Measurements from ENCODE around the gene NDC1.

NDC1 gene

DNA sequence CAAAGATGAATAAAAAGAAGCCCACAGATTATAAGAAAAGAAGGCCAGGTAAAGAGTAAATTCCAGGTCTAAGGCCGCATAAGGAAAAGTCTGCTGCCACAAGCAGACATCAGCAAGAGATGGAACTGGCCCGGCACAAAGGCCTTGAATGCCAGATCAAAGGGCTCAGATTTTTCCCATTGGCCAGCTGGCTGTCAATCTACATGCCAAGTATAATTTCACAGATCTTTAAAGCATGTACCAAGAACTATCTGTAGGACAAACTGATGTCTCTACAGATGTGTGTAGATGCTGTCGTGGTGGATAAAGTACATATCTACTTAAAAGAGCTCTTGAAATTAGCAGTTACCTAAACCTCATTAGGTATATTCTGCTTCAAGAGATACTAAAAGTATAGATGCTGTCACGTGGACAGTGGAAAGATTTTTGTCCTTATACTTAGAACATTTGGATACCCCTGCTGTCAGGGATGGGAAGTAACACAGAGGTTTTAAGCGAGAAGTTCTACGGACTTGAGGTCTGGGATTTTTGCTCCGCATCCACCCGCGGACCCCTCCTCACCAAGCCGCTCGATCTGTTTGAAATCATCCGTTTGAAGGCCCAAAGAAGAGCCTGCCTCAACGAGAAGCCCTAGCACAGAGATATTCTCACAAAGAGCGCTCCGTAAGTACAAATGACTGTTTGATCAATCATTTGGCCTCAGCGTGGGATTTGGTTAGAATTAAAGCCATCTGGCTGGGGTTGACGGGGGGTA lies 109.2 kb downstream of the NDC1 start:
- no peak overlapping the region for H3K9ac ChIP-seq (ENCODE audit: low read depth, low read length)
- H3K4me1 ChIP-seq (ENCODE audit: control insufficient read depth, insufficient read depth, low read length): no peaks in the 10 kb centered on the region
- H3K9me3 ChIP-seq (ENCODE audit: control insufficient read depth, insufficient read depth, low read length): no peaks in the 10 kb centered on the region
- H3K27me3 ChIP-seq (ENCODE audit: control insufficient read depth, insufficient read depth, low read length): no peaks in the 10 kb centered on the region
- no peaks in the 10 kb centered on the region for H3K36me3 ChIP-seq (ENCODE audit: control insufficient read depth, insufficient read depth, low read length)
- H3K4me3 ChIP-seq (ENCODE audit: low read depth, low read length): no peak overlapping the region

DNA sequence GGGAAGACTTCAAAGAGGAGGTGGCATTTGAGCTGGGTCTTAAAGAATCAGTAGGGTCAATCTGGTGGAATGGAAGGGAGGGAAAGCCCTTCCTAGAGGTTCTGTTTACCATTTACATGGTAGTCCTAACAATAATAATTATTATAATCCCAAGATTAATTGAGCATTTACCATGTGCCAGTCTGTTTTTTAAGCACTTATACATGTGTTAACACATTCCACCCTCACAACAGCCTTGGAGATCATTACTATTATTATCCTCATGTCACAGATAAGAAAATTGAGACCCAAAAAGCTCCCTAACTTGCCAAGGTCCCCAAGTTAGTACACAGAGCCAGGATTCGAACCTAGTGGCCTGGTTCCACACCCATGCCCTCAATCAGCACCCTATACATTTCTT lies 109.9 kb downstream of the NDC1 start:
- Histone ChIP-seq H3K36me3 (ENCODE audit: control insufficient read depth, insufficient read depth, low read length) (no peaks in the 10 kb centered on the region), H3K4me3 (ENCODE audit: low read depth, low read length) (no peak overlapping the region), H3K27me3 (ENCODE audit: control insufficient read depth, insufficient read depth, low read length) (no peaks in the 10 kb centered on the region), H3K4me1 (ENCODE audit: control insufficient read depth, insufficient read depth, low read length) (no peaks in the 10 kb centered on the region), H3K9me3 (ENCODE audit: control insufficient read depth, insufficient read depth, low read length) (no peaks in the 10 kb centered on the region), H3K9ac (ENCODE audit: low read depth, low read length) (no peak overlapping the region)

DNA sequence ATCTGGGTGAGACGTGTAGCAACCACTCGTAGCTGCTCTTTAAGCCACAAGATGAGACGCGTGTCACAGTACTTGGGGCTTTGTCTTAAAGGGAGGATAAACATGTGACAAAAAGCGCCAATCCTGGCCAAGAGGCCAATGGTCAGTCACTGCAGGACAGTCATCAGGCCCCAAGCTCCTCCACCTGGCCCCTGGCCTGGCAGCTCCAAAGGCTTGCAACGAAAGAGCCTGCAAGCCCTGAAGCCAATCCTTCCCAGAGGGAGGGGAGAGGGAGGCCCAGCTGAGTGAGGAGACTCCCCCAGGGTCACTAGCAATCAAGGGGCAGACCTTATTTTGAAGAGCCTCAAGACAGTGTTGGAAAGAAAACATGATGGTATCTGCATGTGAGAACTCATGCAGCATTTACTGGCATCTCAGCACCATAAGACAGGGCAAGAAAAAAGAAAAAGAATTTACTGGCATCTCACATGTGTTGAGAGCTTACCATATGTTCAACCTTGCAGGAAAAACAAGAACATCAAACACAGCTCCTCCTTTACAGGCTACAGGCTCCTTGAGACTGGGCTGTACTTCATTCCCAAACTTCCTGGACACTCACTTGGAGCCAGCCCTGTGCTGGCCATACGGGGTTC lies 110.5 kb downstream of the NDC1 start:
- no peaks in the 10 kb centered on the region for H3K27me3 ChIP-seq (ENCODE audit: control insufficient read depth, insufficient read depth, low read length)
- H3K9me3 ChIP-seq (ENCODE audit: control insufficient read depth, insufficient read depth, low read length): no peaks in the 10 kb centered on the region
- H3K4me3 ChIP-seq (ENCODE audit: low read depth, low read length): no peak overlapping the region
- H3K36me3 ChIP-seq (ENCODE audit: control insufficient read depth, insufficient read depth, low read length): no peaks in the 10 kb centered on the region
- no peaks in the 10 kb centered on the region for H3K4me1 ChIP-seq (ENCODE audit: control insufficient read depth, insufficient read depth, low read length)
- no peak overlapping the region for H3K9ac ChIP-seq (ENCODE audit: low read depth, low read length)

DNA sequence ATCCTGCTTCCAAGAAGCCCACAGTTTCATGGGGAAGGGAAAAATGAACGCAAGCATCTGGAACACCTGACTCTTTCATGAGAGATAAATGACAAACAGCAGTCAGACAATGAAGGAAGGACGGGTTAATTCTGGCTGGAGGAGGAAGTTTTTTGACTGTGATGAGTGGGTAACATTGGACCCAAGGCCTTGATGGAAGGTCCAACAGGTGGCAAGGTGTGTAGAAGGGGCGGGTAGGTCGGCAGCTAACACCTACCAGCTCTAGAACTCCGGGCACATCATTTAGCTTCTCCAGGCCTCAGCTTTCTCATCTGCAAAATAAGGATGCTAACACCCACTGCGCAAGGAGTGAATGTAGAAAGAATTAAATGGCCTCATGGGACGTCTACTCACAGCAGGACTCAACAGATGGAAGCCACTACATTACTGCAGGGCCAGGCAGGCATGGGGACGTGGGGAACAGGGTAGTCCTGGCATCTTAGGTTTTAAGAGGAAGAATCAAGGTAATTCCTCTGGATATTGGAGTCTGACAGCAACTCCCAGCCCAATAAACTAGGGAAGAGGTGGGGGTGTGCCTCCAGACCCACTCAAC lies 112.0 kb downstream of the NDC1 start:
- no peak overlapping the region for H3K9ac ChIP-seq (ENCODE audit: low read depth, low read length)
- no peaks in the 10 kb centered on the region for H3K4me1 ChIP-seq (ENCODE audit: control insufficient read depth, insufficient read depth, low read length)
- no peaks in the 10 kb centered on the region for H3K36me3 ChIP-seq (ENCODE audit: control insufficient read depth, insufficient read depth, low read length)

DNA sequence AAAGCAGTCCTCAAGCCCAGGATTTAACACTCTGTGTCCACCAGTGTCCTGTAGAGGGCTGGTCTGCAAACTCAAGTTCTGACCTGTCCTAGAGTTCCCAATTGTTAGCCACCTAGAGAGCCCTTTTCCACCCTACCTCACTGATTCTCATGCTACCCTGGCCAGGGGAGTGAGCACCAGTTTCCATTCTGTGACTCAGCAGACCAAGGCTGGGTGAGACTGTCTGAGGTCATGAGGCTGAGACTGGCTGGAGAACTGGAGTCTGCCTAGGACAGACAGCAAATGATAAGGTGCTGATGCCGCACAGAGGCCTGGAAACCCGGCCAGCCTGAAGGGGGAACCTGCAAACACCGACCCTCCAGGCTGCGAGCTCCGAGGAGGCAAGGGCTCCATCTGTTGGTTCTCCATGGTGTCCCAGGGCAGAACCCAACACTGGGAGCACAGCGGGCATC lies 112.8 kb downstream of the NDC1 start:
- Histone ChIP-seq H3K9me3 (ENCODE audit: control insufficient read depth, insufficient read depth, low read length) (no peaks in the 10 kb centered on the region), H3K9ac (ENCODE audit: low read depth, low read length) (no peak overlapping the region), H3K4me3 (ENCODE audit: low read depth, low read length) (no peak overlapping the region)

More for the DNA sequence above, 112.0 kb downstream of the NDC1 start:
- H3K9me3 ChIP-seq (ENCODE audit: control insufficient read depth, insufficient read depth, low read length): no peaks in the 10 kb centered on the region
- no peaks in the 10 kb centered on the region for H3K27me3 ChIP-seq (ENCODE audit: control insufficient read depth, insufficient read depth, low read length)
- no peak overlapping the region for H3K4me3 ChIP-seq (ENCODE audit: low read depth, low read length)

DNA sequence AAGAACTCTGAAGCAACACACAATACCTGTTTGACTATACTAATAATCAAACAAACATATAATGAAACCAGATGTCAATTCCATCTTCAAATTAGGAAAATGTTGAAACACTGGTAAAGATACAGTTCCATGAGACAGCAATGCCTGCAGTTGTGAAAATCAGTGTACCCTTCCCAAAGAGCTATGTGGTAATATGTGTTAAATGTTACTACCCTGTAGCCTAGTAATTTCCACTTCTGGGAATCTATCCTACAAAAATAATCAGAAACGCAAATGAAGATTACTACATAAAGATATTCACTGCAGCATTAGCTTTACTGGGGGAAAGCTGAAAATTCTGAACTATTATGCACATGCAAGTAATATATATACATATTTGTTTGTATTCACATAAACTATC lies 116.1 kb downstream of the NDC1 start:
- Histone ChIP-seq H3K9me3 (ENCODE audit: control insufficient read depth, insufficient read depth, low read length) (no peaks in the 10 kb centered on the region), H3K4me1 (ENCODE audit: control insufficient read depth, insufficient read depth, low read length) (no peaks in the 10 kb centered on the region), H3K36me3 (ENCODE audit: control insufficient read depth, insufficient read depth, low read length) (no peaks in the 10 kb centered on the region), H3K4me3 (ENCODE audit: low read depth, low read length) (no peak overlapping the region), H3K27me3 (ENCODE audit: control insufficient read depth, insufficient read depth, low read length) (no peaks in the 10 kb centered on the region), H3K9ac (ENCODE audit: low read depth, low read length) (no peak overlapping the region)

More for the DNA sequence above, 112.8 kb downstream of the NDC1 start:
- no peaks in the 10 kb centered on the region for H3K27me3 ChIP-seq (ENCODE audit: control insufficient read depth, insufficient read depth, low read length)
- H3K36me3 ChIP-seq (ENCODE audit: control insufficient read depth, insufficient read depth, low read length): no peaks in the 10 kb centered on the region
- no peaks in the 10 kb centered on the region for H3K4me1 ChIP-seq (ENCODE audit: control insufficient read depth, insufficient read depth, low read length)

DNA sequence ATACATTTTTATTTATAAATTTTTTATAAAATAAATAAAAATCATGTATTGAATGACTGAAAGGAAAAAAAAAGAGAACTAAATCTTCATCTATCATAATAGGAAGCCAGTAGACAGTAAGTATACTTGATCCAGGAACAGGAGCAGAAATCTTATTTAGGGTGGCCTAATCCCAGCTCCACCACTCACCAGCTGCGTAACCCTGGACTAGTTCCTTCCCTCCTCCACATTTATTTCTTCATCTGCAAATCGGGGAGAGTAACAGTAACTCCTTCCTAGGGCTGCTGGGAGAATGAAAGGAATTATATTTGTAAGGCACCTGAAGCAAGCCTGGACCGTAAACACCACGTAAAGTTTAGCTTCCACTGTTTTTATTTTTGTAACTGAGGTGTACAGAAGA lies 117.0 kb downstream of the NDC1 start:
- H3K9ac ChIP-seq (ENCODE audit: low read depth, low read length): no peak overlapping the region
- no peaks in the 10 kb centered on the region for H3K9me3 ChIP-seq (ENCODE audit: control insufficient read depth, insufficient read depth, low read length)
- H3K36me3 ChIP-seq (ENCODE audit: control insufficient read depth, insufficient read depth, low read length): no peaks in the 10 kb centered on the region
- no peaks in the 10 kb centered on the region for H3K4me1 ChIP-seq (ENCODE audit: control insufficient read depth, insufficient read depth, low read length)
- no peaks in the 10 kb centered on the region for H3K27me3 ChIP-seq (ENCODE audit: control insufficient read depth, insufficient read depth, low read length)
- no peak overlapping the region for H3K4me3 ChIP-seq (ENCODE audit: low read depth, low read length)

DNA sequence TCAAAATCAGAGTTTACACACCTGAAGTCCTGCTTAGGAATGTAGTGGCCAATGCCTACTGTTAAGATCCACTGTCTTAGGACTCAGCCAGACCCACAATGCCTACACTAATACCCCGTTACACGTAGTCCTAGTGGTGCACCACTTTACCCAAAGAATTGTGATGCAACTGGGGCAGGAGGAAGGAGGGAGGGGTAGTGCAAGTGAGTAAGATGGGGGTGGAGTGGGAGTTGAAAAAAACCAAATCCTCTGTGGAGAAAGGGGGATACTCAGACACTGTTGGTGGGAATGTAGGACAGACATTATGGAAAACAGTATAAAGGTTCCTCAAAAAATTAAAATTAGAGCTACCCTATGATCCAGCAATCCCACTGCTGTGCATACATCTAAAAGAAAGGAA lies 118.6 kb downstream of the NDC1 start:
- no peak overlapping the region for H3K4me3 ChIP-seq (ENCODE audit: low read depth, low read length)
- no peaks in the 10 kb centered on the region for H3K36me3 ChIP-seq (ENCODE audit: control insufficient read depth, insufficient read depth, low read length)
- H3K4me1 ChIP-seq (ENCODE audit: control insufficient read depth, insufficient read depth, low read length): no peaks in the 10 kb centered on the region
- no peaks in the 10 kb centered on the region for H3K9me3 ChIP-seq (ENCODE audit: control insufficient read depth, insufficient read depth, low read length)
- no peaks in the 10 kb centered on the region for H3K27me3 ChIP-seq (ENCODE audit: control insufficient read depth, insufficient read depth, low read length)
- no peak overlapping the region for H3K9ac ChIP-seq (ENCODE audit: low read depth, low read length)

DNA sequence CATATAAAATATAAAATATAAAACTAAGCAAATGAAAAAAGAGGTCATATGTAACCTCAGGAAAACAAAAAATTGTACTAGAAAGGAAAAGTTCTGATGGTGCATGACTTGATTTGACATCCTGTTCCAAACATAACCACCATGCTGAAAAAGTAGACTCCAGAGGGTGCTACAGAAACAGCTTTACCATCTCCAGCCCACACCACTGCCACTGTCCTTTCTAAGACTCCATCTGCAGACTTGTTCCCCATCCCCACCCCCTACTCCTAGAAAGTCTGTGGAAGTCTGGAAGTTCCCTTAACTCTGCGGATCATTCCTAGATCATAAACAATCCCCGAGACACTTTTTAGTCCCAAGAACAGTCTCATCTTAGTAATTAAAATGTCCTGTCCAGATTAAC lies 119.7 kb downstream of the NDC1 start:
- Histone ChIP-seq H3K9ac (ENCODE audit: low read depth, low read length) (no peak overlapping the region), H3K4me1 (ENCODE audit: control insufficient read depth, insufficient read depth, low read length) (no peaks in the 10 kb centered on the region), H3K9me3 (ENCODE audit: control insufficient read depth, insufficient read depth, low read length) (no peaks in the 10 kb centered on the region), H3K27me3 (ENCODE audit: control insufficient read depth, insufficient read depth, low read length) (no peaks in the 10 kb centered on the region), H3K36me3 (ENCODE audit: control insufficient read depth, insufficient read depth, low read length) (no peaks in the 10 kb centered on the region), H3K4me3 (ENCODE audit: low read depth, low read length) (no peak overlapping the region)

DNA sequence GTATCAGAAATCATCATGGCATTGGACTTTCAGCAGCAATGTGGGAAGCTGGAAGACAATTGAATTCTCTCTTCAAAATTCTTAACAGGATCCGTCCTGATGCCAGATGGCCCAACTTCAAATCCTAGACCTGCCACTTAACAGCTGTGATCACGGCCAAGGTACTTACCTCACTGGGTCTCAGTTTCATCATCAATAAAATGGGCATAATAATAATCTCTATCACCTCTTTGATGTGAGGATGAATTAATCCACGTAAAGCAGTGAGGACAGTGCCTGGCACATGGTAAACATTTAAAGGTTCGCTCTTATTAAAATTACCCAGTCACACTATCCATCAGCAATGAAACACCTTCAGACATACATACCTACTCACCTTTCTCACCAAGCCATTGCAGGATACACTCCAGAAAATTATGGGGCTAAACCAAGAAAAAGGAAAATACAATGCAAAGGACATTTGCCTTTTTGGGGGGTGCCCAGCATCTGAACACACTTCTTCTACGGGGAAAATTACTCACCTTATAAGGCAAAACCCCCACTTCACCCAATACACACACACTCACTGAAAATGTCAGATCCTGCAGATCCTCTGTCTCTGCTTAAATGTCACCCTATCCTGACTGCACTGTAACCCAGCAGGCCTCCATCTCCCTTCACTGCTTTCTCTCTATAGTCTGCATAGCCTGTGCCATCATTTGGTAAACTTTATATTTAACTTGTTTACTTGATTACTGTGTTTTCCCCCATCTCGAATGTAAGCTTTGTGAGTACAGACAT lies 120.9 kb downstream of the NDC1 start:
- H3K36me3 ChIP-seq (ENCODE audit: control insufficient read depth, insufficient read depth, low read length): no peaks in the 10 kb centered on the region
- no peak overlapping the region for H3K9ac ChIP-seq (ENCODE audit: low read depth, low read length)
- H3K9me3 ChIP-seq (ENCODE audit: control insufficient read depth, insufficient read depth, low read length): no peaks in the 10 kb centered on the region
- H3K4me3 ChIP-seq (ENCODE audit: low read depth, low read length): no peak overlapping the region
- H3K27me3 ChIP-seq (ENCODE audit: control insufficient read depth, insufficient read depth, low read length): no peaks in the 10 kb centered on the region
- no peaks in the 10 kb centered on the region for H3K4me1 ChIP-seq (ENCODE audit: control insufficient read depth, insufficient read depth, low read length)

DNA sequence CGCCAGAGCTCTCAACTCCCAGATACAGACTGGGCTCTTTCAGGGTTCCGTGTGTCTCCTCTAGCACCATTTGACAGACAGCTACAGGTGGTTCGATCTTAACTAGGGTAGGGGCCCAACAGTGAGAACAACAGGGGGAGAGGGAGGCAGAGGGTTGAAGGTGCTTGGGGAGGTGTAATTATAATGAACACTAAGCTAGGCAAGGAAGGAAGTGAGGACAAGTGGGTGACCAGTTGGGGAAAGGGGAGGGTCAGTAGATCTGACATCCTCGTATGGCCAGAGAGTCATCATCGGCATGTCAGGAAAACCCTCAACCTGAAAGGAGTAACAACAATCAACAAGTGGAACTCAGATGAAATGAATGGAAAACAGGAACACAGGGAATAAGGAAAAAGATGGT lies 121.9 kb downstream of the NDC1 start:
- Histone ChIP-seq H3K9ac (ENCODE audit: low read depth, low read length) (no peak overlapping the region), H3K4me1 (ENCODE audit: control insufficient read depth, insufficient read depth, low read length) (no peaks in the 10 kb centered on the region), H3K36me3 (ENCODE audit: control insufficient read depth, insufficient read depth, low read length) (no peaks in the 10 kb centered on the region), H3K9me3 (ENCODE audit: control insufficient read depth, insufficient read depth, low read length) (no peaks in the 10 kb centered on the region), H3K4me3 (ENCODE audit: low read depth, low read length) (no peak overlapping the region), H3K27me3 (ENCODE audit: control insufficient read depth, insufficient read depth, low read length) (no peaks in the 10 kb centered on the region)

Measured in iPS-15b (cell line).